SK-N-MC (cell line): Measurements from ENCODE around the gene GDPD4.

ENCODE experiments used
- EZH2 ChIP-seq: fragments of 200-600 bp; sonication (generic); IDR thresholded peaks from one replicate; pipeline ENCODE4 v1.6.1; 2017; ENCODE audit warnings: antibody characterized with exemption
- FOXP2 ChIP-seq: optimal IDR thresholded peaks from 2 replicates; pipeline ENCODE3; 2011; ENCODE audit warnings: mild to moderate bottlenecking, moderate library complexity; ENCODE audit not compliant: insufficient read depth; ENCODE audit errors: extremely low read length, control extremely low read depth
- POLR2AphosphoS5 ChIP-seq: IDR thresholded peaks from 2 replicates; pipeline ENCODE4 v1.6.1; 2012; ENCODE audit warnings: mild to moderate bottlenecking, low read depth, low read length, borderline replicate concordance

DNA sequence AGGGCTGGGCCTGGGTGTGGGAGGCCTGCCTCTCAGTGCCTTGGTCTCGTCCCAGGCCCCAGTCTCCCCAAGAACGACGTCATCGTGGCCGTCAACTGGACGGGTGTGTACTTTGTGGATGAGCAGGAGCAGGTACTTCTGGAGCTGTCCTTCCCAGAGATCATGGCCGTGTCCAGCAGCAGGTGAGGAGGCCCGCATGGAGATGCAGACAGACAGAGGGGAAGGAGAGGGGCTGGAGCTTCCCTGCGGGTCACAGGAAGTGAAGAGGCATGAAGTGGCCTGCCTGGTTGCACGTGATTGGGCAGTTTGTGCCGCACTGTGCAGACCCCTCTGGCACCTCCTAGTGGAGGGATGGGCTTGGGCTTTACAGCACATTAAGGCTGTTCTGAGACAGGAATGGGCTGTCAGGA, 103.0 kb downstream of the GDPD4 start:
- TF ChIP-seq POLR2AphosphoS5 (no peak), EZH2 (no peak), FOXP2 (no peak)
